KG1 (cell line): ENCODE results near the gene C9orf78.

Experiments used
- DNase-seq: peaks from one replicate; lab custom pipeline; 2025; lab: John Stamatoyannopoulos, UW

The C9orf78 gene

GRCh38 chr9:129867136-129868022 lies 32.3 kb upstream of the C9orf78 start:
- no peak for DNase-seq

- no peak for DNase-seq
Measured at GRCh38 chr9:129866394-129867135, 31.5 kb upstream of the C9orf78 start.

- no peak for DNase-seq
Measured at GRCh38 chr9:129865668-129866320, 30.7 kb upstream of the C9orf78 start.

DNA sequence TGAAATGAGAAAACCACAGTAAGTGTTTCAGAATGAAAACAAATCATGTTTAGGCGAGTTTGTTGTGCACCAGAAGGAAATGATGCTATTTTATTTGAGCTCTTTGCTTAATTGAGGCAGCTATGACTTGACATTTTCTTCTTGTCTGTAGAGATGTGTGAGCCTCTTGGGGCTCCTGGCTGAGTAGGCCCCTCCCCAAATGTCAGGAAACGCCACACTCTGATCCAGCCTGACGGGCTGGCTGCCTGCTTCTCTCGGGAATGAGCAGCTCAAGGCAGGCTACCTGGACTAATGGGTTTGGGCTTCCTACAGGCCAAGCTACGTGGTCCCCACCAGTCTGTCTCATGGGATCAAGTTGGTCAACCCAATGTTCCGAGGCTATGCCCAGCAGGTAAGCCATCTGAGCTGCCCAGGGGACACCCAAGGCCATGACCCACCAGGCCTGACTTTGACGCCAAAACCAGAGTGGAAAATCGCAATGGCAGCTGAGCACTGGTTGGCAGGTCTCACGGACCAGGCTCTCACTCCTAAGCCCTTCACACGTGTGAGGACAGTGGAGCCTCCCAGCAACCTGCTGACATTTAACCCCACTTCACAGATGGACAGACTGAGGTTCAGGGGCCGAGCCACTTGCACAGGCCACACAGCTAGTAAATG lies 30.0 kb upstream of the C9orf78 start:
- no peak for DNase-seq

GRCh38 chr9:129863059-129863690 lies 28.1 kb upstream of the C9orf78 start:
- DNase-seq, result peak; percentile 90

GRCh38 chr9:129861447-129861827 lies 26.4 kb upstream of the C9orf78 start:
- DNase-seq, result no peak

GRCh38 chr9:129860653-129861446 lies 25.8 kb upstream of the C9orf78 start:
- no peak for DNase-seq

DNA sequence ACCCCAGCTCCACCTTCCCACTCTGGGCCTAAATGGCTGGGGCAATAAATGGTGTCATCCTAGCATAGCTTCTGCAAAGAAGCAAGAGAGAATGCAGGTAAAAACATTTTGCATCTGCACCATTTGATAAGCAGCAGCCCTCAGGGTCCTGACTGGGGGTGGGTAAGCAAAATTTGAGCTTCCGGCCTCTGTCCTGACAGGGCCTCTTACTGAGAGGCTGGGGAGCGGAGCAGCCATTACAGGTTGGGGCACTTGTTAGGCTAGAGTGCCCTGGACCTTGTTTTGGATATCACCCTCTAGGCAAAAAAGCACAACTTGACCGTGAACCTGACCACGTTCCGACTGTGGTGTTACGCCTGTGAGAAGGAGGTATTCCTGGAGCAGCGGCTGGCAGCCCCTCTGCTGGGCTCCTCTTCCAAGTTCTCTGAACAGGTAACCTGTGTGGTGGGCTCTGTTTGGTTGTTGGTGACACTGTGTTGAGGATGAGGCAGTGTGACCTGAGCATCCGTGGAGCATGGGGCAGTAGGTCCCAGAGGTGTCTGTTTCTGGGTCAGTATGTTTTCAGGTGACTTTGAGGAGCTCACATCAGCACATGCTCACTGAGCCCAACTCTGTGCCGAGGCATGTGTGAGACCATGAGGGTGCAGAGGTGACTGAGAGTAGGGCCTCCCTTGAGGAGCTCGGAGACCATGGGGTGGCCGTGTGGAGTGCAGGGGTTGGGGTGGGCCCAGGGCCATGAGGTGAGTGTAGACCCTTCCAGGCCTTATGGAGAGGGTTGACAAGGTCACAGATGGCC lies 23.3 kb upstream of the C9orf78 start:
- no peak for DNase-seq

DNA sequence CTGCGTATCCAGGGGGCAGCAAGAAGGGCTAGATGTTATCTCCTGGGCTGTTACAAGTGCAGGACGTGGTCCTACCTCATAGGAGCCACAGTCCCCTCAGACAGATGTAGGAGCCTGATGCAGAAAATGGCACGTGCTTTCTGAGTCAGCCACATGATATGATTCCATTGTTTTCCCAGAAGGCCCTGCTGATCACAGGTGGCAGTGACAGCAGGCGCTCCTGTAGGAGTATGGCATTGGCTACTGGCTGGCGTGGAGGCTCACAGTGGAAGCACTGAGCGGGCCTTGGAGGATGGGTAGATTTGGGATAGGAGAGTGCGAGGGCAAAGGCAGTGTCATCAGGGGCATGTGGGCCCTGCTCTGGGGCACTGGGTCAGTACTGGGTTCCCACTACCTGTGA lies 22.1 kb upstream of the C9orf78 start:
- DNase-seq, result no peak

- no peak for DNase-seq
Measured at GRCh38 chr9:129854588-129855110, 19.6 kb upstream of the C9orf78 start.

DNA sequence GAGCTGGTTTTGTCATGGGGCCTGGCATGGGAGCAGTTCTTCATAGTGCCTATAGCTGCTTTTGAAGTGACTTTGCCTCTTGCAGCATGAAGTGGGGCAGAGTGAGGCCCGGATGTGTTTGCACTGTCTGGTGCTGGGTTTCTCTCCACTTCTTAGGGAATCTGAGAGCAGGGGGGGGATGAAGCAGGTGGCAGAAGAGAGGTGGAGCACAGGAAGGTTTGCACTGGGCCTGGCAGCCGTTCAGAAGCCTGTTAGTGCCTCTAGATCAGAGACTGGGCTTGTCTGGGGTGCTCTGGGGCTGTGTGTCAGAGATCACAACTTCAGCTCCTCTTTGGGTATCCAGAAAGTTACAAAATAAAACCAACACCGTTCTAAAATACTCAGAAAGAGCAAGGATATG lies 18.5 kb upstream of the C9orf78 start:
- no peak for DNase-seq

GRCh38 chr9:129852579-129852978 lies 17.5 kb upstream of the C9orf78 start:
- no peak for DNase-seq

DNA sequence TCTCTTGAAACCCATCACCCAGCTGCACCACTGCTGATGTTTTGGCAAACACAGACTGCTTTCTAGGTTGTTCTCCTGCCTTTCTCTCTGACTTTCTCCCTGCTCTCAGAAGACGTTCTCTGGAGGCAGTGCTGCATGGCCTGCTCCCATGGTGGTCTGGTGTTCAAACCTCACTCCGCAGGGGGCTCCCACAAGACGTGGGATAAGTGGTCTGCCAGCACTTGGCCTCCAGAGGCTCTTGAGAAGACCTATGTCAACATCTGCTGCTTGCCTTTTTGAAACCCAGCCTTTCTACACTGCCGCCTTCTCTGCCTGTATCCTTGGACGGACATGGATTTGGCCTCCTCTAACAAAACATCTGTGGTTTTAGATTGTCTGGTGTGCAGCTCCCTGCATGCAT lies 16.7 kb upstream of the C9orf78 start:
- no peak for DNase-seq

- no peak for DNase-seq
Measured at GRCh38 chr9:129850821-129851550, 15.9 kb upstream of the C9orf78 start.

GRCh38 chr9:129849901-129850300 lies 14.8 kb upstream of the C9orf78 start:
- no peak for DNase-seq

DNA sequence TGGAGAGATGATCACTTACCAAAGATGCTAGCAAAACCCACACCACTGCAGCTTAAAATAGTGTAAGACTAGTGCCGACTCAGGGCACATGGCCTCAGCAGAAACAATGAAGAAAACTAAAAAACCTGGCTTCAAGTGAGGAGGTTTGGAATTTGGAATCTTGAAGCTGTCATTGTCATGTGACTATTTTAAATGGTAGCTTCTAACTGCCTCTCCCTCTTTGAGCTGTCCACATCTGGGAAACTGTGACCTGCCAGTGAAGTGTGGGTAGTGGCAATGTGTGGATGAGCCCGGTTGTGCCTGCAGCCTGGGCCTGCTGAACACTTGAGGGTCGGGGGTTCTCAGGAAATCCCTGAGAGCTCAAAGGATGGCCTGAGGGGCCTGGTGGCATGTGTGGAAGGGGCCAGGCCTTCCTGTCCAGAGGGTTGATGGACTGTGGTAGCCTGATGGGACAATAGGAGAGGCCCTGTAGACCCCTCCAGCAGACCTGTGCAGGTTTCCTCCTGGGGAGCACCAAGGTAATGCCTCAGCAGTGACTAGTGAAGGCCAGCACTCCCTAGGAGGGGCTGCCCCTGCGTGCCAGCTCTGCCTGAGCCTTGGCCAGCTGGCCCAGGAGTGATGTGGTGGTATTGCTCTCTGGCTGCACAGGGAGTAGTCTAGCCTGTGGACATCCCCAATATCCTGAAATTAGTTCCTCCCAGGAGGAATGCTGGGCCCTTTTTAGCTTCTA lies 13.8 kb upstream of the C9orf78 start:
- no peak for DNase-seq

- no peak for DNase-seq
Measured at GRCh38 chr9:129845373-129845772, 10.3 kb upstream of the C9orf78 start.

GRCh38 chr9:129841071-129841470 lies 6.0 kb upstream of the C9orf78 start:
- no peak for DNase-seq
